ENCODE data around the gene CD209.

CD209 gene

DNA sequence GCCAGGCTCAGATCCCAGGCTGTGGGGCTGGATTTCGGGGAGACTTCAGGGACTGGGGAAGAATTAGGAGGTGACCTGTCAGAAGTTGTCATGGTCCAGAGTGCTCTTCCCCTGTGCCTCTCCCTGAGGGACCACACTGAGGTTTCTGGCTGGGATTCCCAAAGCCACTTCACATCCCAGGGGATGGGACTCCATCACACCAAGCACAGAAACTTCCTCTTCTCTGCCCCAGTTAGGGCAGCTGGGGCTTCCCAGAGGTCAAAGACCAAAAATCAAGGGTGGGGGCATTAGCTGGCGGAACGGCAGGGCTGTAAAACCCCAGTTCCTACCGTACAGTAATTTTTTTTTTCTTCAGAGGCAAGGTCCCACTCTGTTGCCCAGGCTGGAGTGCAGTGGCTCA lies 52.8 kb downstream of the CD209 start:
- Histone ChIP-seq H3K36me3 (ENCODE audit: control insufficient read depth in 2 of 2, insufficient read depth in 2 of 2, low read length in 2 of 2) (no peaks in the 10 kb centered on the region), H3K27ac (ENCODE audit: low read length) (no peak overlapping the region), H3K9ac (ENCODE audit: low read length in 2 of 2) (no peak overlapping the region), H3K4me3 (ENCODE audit: low read length in 2 of 2) (no peak overlapping the region), H3K9me3 (ENCODE audit: control insufficient read depth in 2 of 2, low read length in 2 of 2) (no peaks in the 10 kb centered on the region), H3K4me1 (ENCODE audit: control insufficient read depth, insufficient read depth, low read length) (no peaks in the 10 kb centered on the region), H3K27me3 (ENCODE audit: control insufficient read depth in 1 of 2, insufficient read depth in 2 of 2, low read length in 2 of 2) (peaks cover 21 to 41% of the 10 kb centered on the region in 2 donors)

DNA sequence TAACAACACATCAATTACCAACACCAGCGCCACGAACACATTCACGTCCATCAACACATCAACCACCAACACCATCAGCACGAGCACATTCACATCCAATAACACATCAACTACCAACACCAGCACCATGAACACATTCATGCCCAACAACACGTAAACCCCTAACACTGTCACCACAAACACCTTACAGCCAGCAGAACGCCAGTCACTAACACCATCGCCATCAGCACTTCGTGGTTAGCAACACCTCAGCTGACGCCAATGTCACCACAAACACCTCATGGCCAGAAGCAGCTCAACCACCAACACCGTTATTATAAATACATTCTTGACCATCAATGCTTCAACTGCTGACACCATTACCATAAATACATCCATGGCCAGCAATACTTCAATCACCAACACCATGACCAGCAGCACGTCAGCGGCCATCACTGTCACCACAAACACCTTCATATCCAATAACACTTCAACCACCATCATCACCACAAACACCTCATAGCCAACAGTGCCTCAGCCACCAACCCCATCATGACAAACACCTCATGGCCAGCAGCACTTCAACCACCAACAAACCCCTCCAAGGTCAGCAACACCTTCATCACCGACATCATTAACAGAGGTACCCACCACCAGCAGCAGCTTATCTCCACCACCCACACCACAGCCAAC lies 54.8 kb downstream of the CD209 start:
- Histone ChIP-seq H3K4me3 (ENCODE audit: low read length in 2 of 2) (no peak overlapping the region), H3K36me3 (ENCODE audit: control insufficient read depth in 2 of 2, insufficient read depth in 2 of 2, low read length in 2 of 2) (no peaks in the 10 kb centered on the region), H3K9me3 (ENCODE audit: control insufficient read depth in 2 of 2, low read length in 2 of 2) (no peaks in the 10 kb centered on the region), H3K9ac (ENCODE audit: low read length in 2 of 2) (no peak overlapping the region), H3K27me3 (ENCODE audit: control insufficient read depth in 1 of 2, insufficient read depth in 2 of 2, low read length in 2 of 2) (peaks cover 14 to 28% of the 10 kb centered on the region in 2 donors), H3K27ac (ENCODE audit: low read length) (no peak overlapping the region), H3K4me1 (ENCODE audit: control insufficient read depth, insufficient read depth, low read length) (no peaks in the 10 kb centered on the region)

DNA sequence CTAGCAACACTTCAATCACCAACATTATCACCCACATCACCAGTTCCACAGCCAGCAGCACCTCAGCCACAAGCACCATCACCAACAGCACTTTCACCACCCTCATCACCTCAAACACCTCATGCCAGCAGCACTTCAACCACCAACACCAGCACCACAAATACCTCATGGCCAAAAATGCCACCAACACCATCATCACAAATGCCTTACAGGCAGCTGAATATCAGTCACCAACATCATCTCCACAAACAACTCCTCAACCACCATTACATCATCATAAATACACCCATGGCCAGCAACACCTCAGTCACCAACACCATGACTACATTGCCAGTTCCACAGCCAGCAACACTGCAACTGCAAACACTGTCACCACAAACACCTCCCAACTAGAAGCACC lies 55.8 kb downstream of the CD209 start:
- no peak overlapping the region for H3K4me3 ChIP-seq (ENCODE audit: low read length in 2 of 2)
- H3K27ac ChIP-seq (ENCODE audit: low read length) = no peak overlapping the region
- H3K4me1 ChIP-seq (ENCODE audit: control insufficient read depth, insufficient read depth, low read length) = no peaks in the 10 kb centered on the region
- H3K27me3 ChIP-seq (ENCODE audit: control insufficient read depth in 1 of 2, insufficient read depth in 2 of 2, low read length in 2 of 2) = peaks cover 12 to 20% of the 10 kb centered on the region in 2 donors
- H3K36me3 ChIP-seq (ENCODE audit: control insufficient read depth in 2 of 2, insufficient read depth in 2 of 2, low read length in 2 of 2) = no peaks in the 10 kb centered on the region
- H3K9me3 ChIP-seq (ENCODE audit: control insufficient read depth in 2 of 2, low read length in 2 of 2) = no peaks in the 10 kb centered on the region
- no peak overlapping the region for H3K9ac ChIP-seq (ENCODE audit: low read length in 2 of 2)

DNA sequence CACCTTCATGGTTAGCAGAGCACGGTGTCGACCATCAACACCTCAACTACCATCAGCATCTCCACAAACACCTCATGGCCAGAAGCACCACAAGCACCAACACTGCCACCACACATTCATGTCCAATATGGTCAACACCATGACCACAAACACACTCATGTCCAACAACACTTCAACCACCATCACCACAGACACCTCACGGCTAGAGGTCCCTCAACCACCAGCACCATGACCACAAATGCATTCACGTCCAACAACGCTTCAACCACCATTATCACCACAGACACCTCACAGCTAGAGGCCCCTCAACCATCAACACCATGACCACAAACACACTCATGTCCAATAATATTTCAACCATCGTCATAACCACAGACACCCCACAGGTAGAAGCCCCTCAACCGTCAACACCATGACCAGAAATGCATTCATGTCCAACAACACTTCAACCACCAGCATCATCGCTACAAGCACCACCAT lies 56.5 kb downstream of the CD209 start:
- Histone ChIP-seq H3K9ac (ENCODE audit: low read length in 2 of 2) (no peak overlapping the region), H3K9me3 (ENCODE audit: control insufficient read depth in 2 of 2, low read length in 2 of 2) (no peaks in the 10 kb centered on the region), H3K36me3 (ENCODE audit: control insufficient read depth in 2 of 2, insufficient read depth in 2 of 2, low read length in 2 of 2) (no peaks in the 10 kb centered on the region), H3K27ac (ENCODE audit: low read length) (no peak overlapping the region), H3K4me1 (ENCODE audit: control insufficient read depth, insufficient read depth, low read length) (no peaks in the 10 kb centered on the region), H3K4me3 (ENCODE audit: low read length in 2 of 2) (no peak overlapping the region), H3K27me3 (ENCODE audit: control insufficient read depth in 1 of 2, insufficient read depth in 2 of 2, low read length in 2 of 2) (peaks cover 12 to 19% of the 10 kb centered on the region in 2 donors)

All from stomach smooth muscle (tissue), 2 donors.